ENCODE results near the gene LARP4.

DNA sequence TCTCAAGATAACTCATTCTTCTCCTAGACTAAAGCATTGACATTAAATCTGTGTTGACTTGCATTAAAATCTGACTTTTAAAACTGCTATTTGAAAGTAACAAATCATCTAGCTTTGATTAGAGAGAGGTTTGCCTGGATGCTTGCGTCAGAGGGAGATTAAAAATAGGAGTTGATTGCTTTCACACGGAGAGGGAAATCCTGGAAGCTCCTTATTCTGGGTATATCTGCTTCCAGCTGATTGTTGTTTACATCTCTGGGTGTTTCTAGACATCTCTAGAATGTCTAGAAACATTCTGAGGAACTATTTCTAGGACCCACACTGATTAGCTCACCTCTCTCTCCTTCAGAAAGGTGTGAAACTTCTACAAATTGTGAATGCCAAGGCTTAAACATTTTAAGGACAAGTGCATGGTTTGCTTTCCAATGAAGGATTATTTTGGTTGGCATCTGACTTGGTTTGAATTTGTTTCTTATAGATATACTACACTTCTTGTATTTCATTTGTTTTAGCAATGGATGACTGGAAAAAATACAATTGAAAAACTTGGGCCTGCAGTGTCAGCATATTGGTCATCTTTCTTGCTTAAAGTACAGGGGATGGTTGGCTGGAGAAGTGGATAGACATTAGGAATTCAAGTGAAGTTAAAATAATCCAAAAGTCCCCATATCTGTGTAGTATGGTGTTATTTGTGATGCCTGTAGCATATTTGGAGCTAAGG, 106.2 kb downstream of the LARP4 start:
- TF ChIP-seq, protein P1, sequence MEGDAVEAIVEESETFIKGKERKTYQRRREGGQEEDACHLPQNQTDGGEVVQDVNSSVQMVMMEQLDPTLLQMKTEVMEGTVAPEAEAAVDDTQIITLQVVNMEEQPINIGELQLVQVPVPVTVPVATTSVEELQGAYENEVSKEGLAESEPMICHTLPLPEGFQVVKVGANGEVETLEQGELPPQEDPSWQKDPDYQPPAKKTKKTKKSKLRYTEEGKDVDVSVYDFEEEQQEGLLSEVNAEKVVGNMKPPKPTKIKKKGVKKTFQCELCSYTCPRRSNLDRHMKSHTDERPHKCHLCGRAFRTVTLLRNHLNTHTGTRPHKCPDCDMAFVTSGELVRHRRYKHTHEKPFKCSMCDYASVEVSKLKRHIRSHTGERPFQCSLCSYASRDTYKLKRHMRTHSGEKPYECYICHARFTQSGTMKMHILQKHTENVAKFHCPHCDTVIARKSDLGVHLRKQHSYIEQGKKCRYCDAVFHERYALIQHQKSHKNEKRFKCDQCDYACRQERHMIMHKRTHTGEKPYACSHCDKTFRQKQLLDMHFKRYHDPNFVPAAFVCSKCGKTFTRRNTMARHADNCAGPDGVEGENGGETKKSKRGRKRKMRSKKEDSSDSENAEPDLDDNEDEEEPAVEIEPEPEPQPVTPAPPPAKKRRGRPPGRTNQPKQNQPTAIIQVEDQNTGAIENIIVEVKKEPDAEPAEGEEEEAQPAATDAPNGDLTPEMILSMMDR (IDR thresholded peaks at IDR 0.05), result no peak
- no peak for TF ChIP-seq POLR2AphosphoS5 (IDR thresholded peaks at IDR 0.05)

Data from stomach (tissue), 4 donors.